HEK293 (cell line): Measurements from ENCODE around the gene CDH23.

Experiments used
- CTCF ChIA-PET: fragments of 350-600 bp; formaldehyde crosslinking; extraction: SDS; loops from one replicate; lab custom pipeline; 2021; ENCODE audit warnings: antibody characterized with exemption; lab: Yijun Ruan, JAX
- POLR2A ChIA-PET: fragments of 300-600 bp; formaldehyde crosslinking; extraction: SDS; loops from one replicate; lab custom pipeline; 2020; ENCODE audit warnings: antibody characterized with exemption, inconsistent platforms; lab: Yijun Ruan, JAX
- H3K27ac ChIP-seq: fragments of 200-500 bp; sonication (Bioruptor generic); 2 replicates; pipeline ENCODE4 v1.5.1; 2014; ENCODE audit warnings: low read depth, low read length, control low read depth, inconsistent platforms; ENCODE audit errors: extremely low read depth
- H3K36me3 ChIP-seq, 2 experiments: fragments of 200-500 bp in 1 of 2; sonication (Bioruptor generic) in 1 of 2; 1 replicate in 1 of 2; 2 replicates in 1 of 2; pipeline ENCODE4 v1.5.1; 2014 to 2017; ENCODE audit warnings: inconsistent platforms in 2 of 2, low read length in 2 of 2; ENCODE audit not compliant: control insufficient read depth in 2 of 2, insufficient read depth in 1 of 2
- H3K4me1 ChIP-seq: fragments of 200-500 bp; sonication (Bioruptor generic); 2 replicates; pipeline ENCODE4 v1.5.1; 2014; ENCODE audit warnings: mild to moderate bottlenecking, low read length, inconsistent platforms; ENCODE audit not compliant: control insufficient read depth, insufficient read depth
- H3K4me3 ChIP-seq: 2 replicates; pipeline ENCODE4 v1.5.1; 2011; ENCODE audit warnings: low read depth, mild to moderate bottlenecking, control low read depth, low read length, moderate library complexity
- H3K9me3 ChIP-seq: fragments of 200-500 bp; sonication (Bioruptor generic); 2 replicates; pipeline ENCODE4 v1.5.1; 2014; ENCODE audit warnings: low read depth, low read length, inconsistent platforms; ENCODE audit not compliant: control insufficient read depth, insufficient read depth
- BCL11A ChIP-seq: fragments of 450-650 bp; formaldehyde crosslinking; IDR thresholded peaks from 2 replicates; pipeline ENCODE4 v1.5.1; 2016; ENCODE audit warnings: low read depth, missing biosample characterization, missing genetic modification characterization
- EGR2 ChIP-seq: fragments of 450-650 bp; formaldehyde crosslinking; IDR thresholded peaks from 2 replicates; pipeline ENCODE4 v1.5.1; 2016; ENCODE audit warnings: low read depth, missing biosample characterization, missing genetic modification characterization
- IKZF3 ChIP-seq: fragments of 450-650 bp; IDR thresholded peaks from 2 replicates; pipeline ENCODE4 v1.5.0; 2018; ENCODE audit warnings: missing biosample characterization, mild to moderate bottlenecking, missing genetic modification characterization, moderate library complexity
- MZF1 ChIP-seq: fragments of 450-650 bp; formaldehyde crosslinking; IDR thresholded peaks from 2 replicates; pipeline ENCODE4 v1.5.1; 2017; ENCODE audit warnings: missing biosample characterization, missing genetic modification characterization, borderline replicate concordance
- SETDB1 ChIP-seq: IDR thresholded peaks from one replicate; pipeline ENCODE4 v1.6.1; 2017; ENCODE audit warnings: mild to moderate bottlenecking, low read length, moderate library complexity, mixed read lengths; ENCODE audit not compliant: insufficient read length
- YY2 ChIP-seq: fragments of 450-650 bp; formaldehyde crosslinking; IDR thresholded peaks from 2 replicates; pipeline ENCODE4 v1.5.1; 2016; ENCODE audit warnings: missing biosample characterization, missing genetic modification characterization
- ZBTB8A ChIP-seq: fragments of 450-650 bp; formaldehyde crosslinking; IDR thresholded peaks from 2 replicates; pipeline ENCODE4 v1.5.1; 2016; ENCODE audit warnings: missing biosample characterization, missing genetic modification characterization
- ZNF155 ChIP-seq: fragments of 450-650 bp; formaldehyde crosslinking; IDR thresholded peaks from 2 replicates; pipeline ENCODE4 v1.5.1; 2016; ENCODE audit warnings: missing biosample characterization, missing genetic modification characterization
- ZNF175 ChIP-seq: fragments of 450-650 bp; formaldehyde crosslinking; IDR thresholded peaks from 2 replicates; pipeline ENCODE4 v1.5.1; 2016; ENCODE audit warnings: missing biosample characterization, missing genetic modification characterization
- ZNF341 ChIP-seq: fragments of 450-650 bp; formaldehyde crosslinking; IDR thresholded peaks from 2 replicates; pipeline ENCODE4; 2016; ENCODE audit warnings: low read depth, missing biosample characterization, missing genetic modification characterization
- ZNF354C ChIP-seq: fragments of 450-650 bp; formaldehyde crosslinking; IDR thresholded peaks from 2 replicates; pipeline ENCODE4 v1.5.1; 2016; ENCODE audit warnings: missing biosample characterization, missing genetic modification characterization, low read depth, borderline replicate concordance
- ZNF416 ChIP-seq: fragments of 450-650 bp; formaldehyde crosslinking; IDR thresholded peaks from 2 replicates; pipeline ENCODE4 v1.5.1; 2016; ENCODE audit warnings: missing biosample characterization, missing genetic modification characterization
- ZNF558 ChIP-seq: fragments of 450-650 bp; formaldehyde crosslinking; IDR thresholded peaks from 2 replicates; pipeline ENCODE4 v1.5.1; 2016; ENCODE audit warnings: missing biosample characterization, missing genetic modification characterization
- ZNF626 ChIP-seq: fragments of 450-650 bp; sonication (Bioruptor Pico); formaldehyde crosslinking; IDR thresholded peaks from 2 replicates; pipeline ENCODE4 v1.5.1; 2018; ENCODE audit warnings: missing biosample characterization, missing genetic modification characterization, inconsistent platforms
- ZNF785 ChIP-seq: fragments of 450-650 bp; formaldehyde crosslinking; IDR thresholded peaks from 2 replicates; pipeline ENCODE4 v1.5.1; 2016; ENCODE audit warnings: missing biosample characterization, missing genetic modification characterization
- TF ChIP-seq, protein P1 (sequence below): fragments of 450-650 bp; formaldehyde crosslinking; IDR thresholded peaks from 2 replicates; pipeline ENCODE4 v1.5.1; 2016; ENCODE audit warnings: missing biosample characterization, missing genetic modification characterization
- TF ChIP-seq, protein P2 (sequence below): fragments of 450-650 bp; formaldehyde crosslinking; IDR thresholded peaks from 2 replicates; pipeline ENCODE4 v1.5.1; 2016; ENCODE audit warnings: missing biosample characterization, missing genetic modification characterization
- TF ChIP-seq, protein P3 (sequence below): fragments of 450-650 bp; formaldehyde crosslinking; IDR thresholded peaks from 2 replicates; pipeline ENCODE4 v1.5.1; 2016; ENCODE audit warnings: missing biosample characterization, missing genetic modification characterization
- TF ChIP-seq, protein P4 (sequence below): fragments of 450-650 bp; IDR thresholded peaks from 2 replicates; pipeline ENCODE4 v1.5.1; 2018; ENCODE audit warnings: missing biosample characterization, mild to moderate bottlenecking, missing genetic modification characterization
- TF ChIP-seq, protein P5 (sequence below): fragments of 450-650 bp; formaldehyde crosslinking; IDR thresholded peaks from 2 replicates; pipeline ENCODE4 v1.5.1; 2016; ENCODE audit warnings: missing biosample characterization, missing genetic modification characterization

Gene CDH23

DNA sequence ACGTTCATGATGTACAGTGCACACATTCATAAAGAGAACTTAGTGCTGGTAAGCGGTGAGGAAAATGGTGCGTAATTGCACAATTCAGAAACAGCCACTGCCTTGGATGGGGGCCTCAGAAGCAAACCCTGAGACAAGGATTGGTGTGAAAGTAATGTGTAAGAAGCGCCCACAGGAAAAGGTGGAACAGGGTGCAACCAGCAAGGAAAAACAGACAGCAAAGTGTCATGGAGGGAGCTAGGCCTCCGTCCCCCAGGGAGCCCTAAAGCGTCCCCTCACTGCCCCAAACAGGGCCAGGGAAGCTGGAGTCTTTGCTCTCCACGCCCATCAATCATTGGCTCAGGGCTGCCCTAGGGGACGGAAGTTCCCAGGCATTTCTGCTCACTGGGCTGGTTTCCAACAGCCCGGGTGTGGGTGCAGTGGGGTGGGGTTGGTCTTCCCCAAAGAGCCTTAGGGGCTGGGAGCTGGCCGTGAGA lies 332.5 kb downstream of the CDH23 start (continued):
- no peak for TF ChIP-seq ZNF416 (tag by site-specific recombination)
- TF ChIP-seq, protein P1, sequence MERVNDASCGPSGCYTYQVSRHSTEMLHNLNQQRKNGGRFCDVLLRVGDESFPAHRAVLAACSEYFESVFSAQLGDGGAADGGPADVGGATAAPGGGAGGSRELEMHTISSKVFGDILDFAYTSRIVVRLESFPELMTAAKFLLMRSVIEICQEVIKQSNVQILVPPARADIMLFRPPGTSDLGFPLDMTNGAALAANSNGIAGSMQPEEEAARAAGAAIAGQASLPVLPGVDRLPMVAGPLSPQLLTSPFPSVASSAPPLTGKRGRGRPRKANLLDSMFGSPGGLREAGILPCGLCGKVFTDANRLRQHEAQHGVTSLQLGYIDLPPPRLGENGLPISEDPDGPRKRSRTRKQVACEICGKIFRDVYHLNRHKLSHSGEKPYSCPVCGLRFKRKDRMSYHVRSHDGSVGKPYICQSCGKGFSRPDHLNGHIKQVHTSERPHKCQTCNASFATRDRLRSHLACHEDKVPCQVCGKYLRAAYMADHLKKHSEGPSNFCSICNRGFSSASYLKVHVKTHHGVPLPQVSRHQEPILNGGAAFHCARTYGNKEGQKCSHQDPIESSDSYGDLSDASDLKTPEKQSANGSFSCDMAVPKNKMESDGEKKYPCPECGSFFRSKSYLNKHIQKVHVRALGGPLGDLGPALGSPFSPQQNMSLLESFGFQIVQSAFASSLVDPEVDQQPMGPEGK (tag by site-specific recombination): peak; percentile 59
- no peak for TF ChIP-seq BCL11A (tag by site-specific recombination)
- TF ChIP-seq ZNF626 (tag by site-specific recombination): no peak
- TF ChIP-seq, protein P2, sequence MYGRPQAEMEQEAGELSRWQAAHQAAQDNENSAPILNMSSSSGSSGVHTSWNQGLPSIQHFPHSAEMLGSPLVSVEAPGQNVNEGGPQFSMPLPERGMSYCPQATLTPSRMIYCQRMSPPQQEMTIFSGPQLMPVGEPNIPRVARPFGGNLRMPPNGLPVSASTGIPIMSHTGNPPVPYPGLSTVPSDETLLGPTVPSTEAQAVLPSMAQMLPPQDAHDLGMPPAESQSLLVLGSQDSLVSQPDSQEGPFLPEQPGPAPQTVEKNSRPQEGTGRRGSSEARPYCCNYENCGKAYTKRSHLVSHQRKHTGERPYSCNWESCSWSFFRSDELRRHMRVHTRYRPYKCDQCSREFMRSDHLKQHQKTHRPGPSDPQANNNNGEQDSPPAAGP (tag by site-specific recombination): 0 out of 2 replicates have a peak, but pooled peaks have one; percentile 13
- peak; percentile 30; the same call in 1 of the 2 replicates for TF ChIP-seq ZNF341 (tag by site-specific recombination)
- TF ChIP-seq, protein P3, sequence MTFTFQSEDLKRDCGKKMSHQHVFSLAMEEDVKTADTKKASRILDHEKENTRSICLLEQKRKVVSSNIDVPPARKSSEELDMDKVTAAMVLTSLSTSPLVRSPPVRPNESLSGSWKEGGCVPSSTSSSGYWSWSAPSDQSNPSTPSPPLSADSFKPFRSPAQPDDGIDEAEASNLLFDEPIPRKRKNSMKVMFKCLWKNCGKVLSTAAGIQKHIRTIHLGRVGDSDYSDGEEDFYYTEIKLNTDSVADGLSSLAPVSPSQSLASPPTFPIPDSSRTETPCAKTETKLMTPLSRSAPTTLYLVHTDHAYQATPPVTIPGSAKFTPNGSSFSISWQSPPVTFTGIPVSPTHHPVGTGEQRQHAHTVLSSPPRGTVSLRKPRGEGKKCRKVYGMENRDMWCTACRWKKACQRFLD (tag by site-specific recombination): no peak
- no peak for TF ChIP-seq YY2 (tag by site-specific recombination)

DNA sequence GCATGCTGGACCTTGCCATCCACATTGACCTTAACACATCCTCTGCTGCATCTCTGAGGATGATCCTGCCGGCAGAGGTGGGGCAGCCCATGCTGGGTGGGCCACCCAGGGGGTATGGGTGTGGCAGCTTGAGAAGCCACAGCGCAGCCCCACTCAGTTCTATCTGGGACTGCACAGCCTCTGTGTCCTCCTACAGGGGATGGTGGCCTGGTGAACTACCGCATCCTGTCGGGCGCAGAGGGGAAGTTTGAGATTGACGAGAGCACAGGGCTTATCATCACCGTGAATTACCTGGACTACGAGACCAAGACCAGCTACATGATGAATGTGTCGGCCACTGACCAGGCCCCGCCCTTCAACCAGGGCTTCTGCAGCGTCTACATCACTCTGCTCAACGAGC lies 335.1 kb downstream of the CDH23 start:
- ChIA-PET POLR2A (no interaction called here), CTCF (interaction anchor here (1.0 kb wide), 1 partner anchor 23 kb away, joined by 3 read pairs; no protein-coding TSS in a partner anchor)
- Histone ChIP-seq H3K9me3 (no peaks in the 10 kb centered on the region), H3K36me3 (no peaks in the 10 kb centered on the region), H3K4me3 (no peak overlapping the region), H3K27ac (no peak overlapping the region), H3K4me1 (no peaks in the 10 kb centered on the region; the same call in 1 of the 2 replicates)
- no peak for TF ChIP-seq IKZF3
- TF ChIP-seq SETDB1: no peak
- no peak for TF ChIP-seq ZNF155
- TF ChIP-seq EGR2 (tag by site-specific recombination): no peak
- no peak for TF ChIP-seq ZBTB8A (tag by site-specific recombination)
- TF ChIP-seq, protein P4, sequence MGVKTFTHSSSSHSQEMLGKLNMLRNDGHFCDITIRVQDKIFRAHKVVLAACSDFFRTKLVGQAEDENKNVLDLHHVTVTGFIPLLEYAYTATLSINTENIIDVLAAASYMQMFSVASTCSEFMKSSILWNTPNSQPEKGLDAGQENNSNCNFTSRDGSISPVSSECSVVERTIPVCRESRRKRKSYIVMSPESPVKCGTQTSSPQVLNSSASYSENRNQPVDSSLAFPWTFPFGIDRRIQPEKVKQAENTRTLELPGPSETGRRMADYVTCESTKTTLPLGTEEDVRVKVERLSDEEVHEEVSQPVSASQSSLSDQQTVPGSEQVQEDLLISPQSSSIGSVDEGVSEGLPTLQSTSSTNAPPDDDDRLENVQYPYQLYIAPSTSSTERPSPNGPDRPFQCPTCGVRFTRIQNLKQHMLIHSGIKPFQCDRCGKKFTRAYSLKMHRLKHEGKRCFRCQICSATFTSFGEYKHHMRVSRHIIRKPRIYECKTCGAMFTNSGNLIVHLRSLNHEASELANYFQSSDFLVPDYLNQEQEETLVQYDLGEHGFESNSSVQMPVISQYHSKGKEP: no peak
- TF ChIP-seq ZNF785 (tag by site-specific recombination): no peak
- no peak for TF ChIP-seq MZF1 (tag by site-specific recombination)
- TF ChIP-seq ZNF558 (tag by site-specific recombination): no peak
- TF ChIP-seq, protein P5, sequence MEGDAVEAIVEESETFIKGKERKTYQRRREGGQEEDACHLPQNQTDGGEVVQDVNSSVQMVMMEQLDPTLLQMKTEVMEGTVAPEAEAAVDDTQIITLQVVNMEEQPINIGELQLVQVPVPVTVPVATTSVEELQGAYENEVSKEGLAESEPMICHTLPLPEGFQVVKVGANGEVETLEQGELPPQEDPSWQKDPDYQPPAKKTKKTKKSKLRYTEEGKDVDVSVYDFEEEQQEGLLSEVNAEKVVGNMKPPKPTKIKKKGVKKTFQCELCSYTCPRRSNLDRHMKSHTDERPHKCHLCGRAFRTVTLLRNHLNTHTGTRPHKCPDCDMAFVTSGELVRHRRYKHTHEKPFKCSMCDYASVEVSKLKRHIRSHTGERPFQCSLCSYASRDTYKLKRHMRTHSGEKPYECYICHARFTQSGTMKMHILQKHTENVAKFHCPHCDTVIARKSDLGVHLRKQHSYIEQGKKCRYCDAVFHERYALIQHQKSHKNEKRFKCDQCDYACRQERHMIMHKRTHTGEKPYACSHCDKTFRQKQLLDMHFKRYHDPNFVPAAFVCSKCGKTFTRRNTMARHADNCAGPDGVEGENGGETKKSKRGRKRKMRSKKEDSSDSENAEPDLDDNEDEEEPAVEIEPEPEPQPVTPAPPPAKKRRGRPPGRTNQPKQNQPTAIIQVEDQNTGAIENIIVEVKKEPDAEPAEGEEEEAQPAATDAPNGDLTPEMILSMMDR (tag by site-specific recombination): no peak
- TF ChIP-seq ZNF354C: no peak
- no peak for TF ChIP-seq ZNF175 (tag by site-specific recombination)
